Activated CD8-positive, alpha-beta T cell treated with anti-CD3 and anti-CD28 coated beads for 36 hours (primary cell): ENCODE measurements around the gene OR1D2. TPM values are rescaled to one million over a fixed set of nuclear protein-coding genes. Genes with fewer than 3 reads are reported as not detected.

Source experiments
- ATAC-seq: fragments of 200-7000 bp; cut with Tn5 transposase; one replicate; pipeline ENCODE4 v1.10.0; 2021; ENCODE audit warnings: mild to moderate bottlenecking, moderate library complexity
- CTCF ChIA-PET: fragments of 350-600 bp; sonication (Branson Sonifier 250); formaldehyde crosslinking; loops from one replicate; lab custom pipeline; 2021; ENCODE audit warnings: antibody characterized with exemption; lab: Charles Lee
- POLR2A ChIA-PET: fragments of 350-600 bp; sonication (Branson Sonifier 250); formaldehyde crosslinking; loops from one replicate; lab custom pipeline; 2021; ENCODE audit warnings: antibody characterized with exemption; lab: Charles Lee
- DNase-seq: peaks from one replicate; pipeline ENCODE4 v3.0.0-alpha.2; 2020
- H3K27ac Mint-ChIP-seq: one replicate; pipeline ENCODE4 v1.8.0; 2021; ENCODE audit warnings: mild to moderate bottlenecking, mixed read lengths
- H3K27me3 Mint-ChIP-seq: one replicate; pipeline ENCODE4 v1.8.0; 2021; ENCODE audit warnings: mixed read lengths
- H3K36me3 Mint-ChIP-seq: one replicate; pipeline ENCODE4 v1.8.0; 2021; ENCODE audit warnings: low read depth, mixed read lengths
- H3K4me1 Mint-ChIP-seq: one replicate; pipeline ENCODE4 v1.8.0; 2021; ENCODE audit warnings: low read depth, mixed read lengths
- H3K4me3 Mint-ChIP-seq: one replicate; pipeline ENCODE4 v1.8.0; 2021; ENCODE audit warnings: mild to moderate bottlenecking, moderate library complexity, mixed read lengths
- H3K9me3 Mint-ChIP-seq: one replicate; pipeline ENCODE4 v1.8.0; 2021; ENCODE audit warnings: mixed read lengths
- intact Hi-C: fragments of 100-400 bp; cut with micrococcal nuclease; formaldehyde crosslinking; loops from one replicate; pipeline ENCODE4 v1.10.0; 2022
- total RNA-seq, 2 experiments: library from RNA; stranded (reverse); gene quantifications; one replicate each; pipeline ENCODE4 v1.2.3, GENCODE V29; 2021
- TF ChIP-seq, protein P1 (sequence below): fragments of 200-600 bp; IDR thresholded peaks from one replicate; pipeline ENCODE4 v1.8.0; 2022; ENCODE audit warnings: antibody characterized with exemption, mild to moderate bottlenecking

Gene OR1D2
- total RNA-seq, 2 experiments from 2014 or later, result not detected

DNA sequence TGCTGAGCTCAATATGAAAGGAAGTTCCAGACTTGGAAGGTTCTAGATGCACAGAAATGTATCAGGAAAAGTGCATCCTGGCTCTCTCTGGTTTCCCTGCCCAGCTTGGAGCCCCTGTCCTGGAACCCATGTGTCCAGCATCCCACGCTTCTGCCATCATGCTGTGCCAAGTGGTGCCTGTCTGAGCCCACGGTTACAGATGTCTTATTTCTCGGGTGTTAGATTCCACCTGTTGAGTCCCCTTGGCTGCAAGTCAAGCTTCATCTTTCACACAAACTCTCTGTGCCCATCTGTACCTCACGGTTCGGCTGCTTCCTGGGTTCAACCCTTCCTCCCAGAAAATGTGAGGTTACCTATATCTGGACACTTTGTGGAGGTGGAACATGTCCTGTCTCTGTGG, 63.3 kb downstream of the OR1D2 start:
- H3K27me3 Mint-ChIP-seq, result peaks cover 10% of the 10 kb centered on the region
- ATAC-seq (no peak), DNase-seq (no peak)
- TF ChIP-seq, protein P1, sequence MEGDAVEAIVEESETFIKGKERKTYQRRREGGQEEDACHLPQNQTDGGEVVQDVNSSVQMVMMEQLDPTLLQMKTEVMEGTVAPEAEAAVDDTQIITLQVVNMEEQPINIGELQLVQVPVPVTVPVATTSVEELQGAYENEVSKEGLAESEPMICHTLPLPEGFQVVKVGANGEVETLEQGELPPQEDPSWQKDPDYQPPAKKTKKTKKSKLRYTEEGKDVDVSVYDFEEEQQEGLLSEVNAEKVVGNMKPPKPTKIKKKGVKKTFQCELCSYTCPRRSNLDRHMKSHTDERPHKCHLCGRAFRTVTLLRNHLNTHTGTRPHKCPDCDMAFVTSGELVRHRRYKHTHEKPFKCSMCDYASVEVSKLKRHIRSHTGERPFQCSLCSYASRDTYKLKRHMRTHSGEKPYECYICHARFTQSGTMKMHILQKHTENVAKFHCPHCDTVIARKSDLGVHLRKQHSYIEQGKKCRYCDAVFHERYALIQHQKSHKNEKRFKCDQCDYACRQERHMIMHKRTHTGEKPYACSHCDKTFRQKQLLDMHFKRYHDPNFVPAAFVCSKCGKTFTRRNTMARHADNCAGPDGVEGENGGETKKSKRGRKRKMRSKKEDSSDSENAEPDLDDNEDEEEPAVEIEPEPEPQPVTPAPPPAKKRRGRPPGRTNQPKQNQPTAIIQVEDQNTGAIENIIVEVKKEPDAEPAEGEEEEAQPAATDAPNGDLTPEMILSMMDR, result no peak
- H3K4me1 Mint-ChIP-seq, result peaks cover 3% of the 10 kb centered on the region
- CTCF ChIA-PET, result no interaction called here
- H3K27ac Mint-ChIP-seq, result no peak overlapping the region
- POLR2A ChIA-PET, result no interaction called here
- H3K36me3 Mint-ChIP-seq, result no peaks in the 10 kb centered on the region
- no peak overlapping the region for H3K4me3 Mint-ChIP-seq
- H3K9me3 Mint-ChIP-seq, result peaks cover 11% of the 10 kb centered on the region
- intact Hi-C loops, result no loop called here

DNA sequence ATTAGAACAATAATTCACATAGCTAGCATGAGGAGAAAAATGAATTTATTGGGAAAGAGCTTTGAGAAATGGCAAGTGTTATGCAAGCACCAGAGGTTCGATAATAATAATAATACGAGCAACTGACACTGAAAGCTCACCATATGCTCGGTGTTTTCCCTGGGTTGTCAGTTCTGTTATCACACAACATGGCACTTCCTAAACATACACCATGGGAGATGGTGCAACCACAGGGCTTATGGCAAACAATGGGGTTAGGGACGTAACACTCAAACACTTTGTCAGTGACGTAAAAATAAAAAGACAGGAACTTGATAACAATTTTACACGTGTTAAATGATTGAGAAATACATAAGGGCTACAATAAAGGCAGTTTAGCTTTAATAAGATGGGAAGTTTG, 64.5 kb downstream of the OR1D2 start:
- H3K4me3 Mint-ChIP-seq, result no peak overlapping the region
- CTCF ChIA-PET, result interaction anchor here (0.6 to 1.4 kb wide), 2 partner anchors 9 to 192 kb away, joined by 3 to 4 read pairs; no protein-coding TSS in a partner anchor
- DNase-seq, result no peak

DNA sequence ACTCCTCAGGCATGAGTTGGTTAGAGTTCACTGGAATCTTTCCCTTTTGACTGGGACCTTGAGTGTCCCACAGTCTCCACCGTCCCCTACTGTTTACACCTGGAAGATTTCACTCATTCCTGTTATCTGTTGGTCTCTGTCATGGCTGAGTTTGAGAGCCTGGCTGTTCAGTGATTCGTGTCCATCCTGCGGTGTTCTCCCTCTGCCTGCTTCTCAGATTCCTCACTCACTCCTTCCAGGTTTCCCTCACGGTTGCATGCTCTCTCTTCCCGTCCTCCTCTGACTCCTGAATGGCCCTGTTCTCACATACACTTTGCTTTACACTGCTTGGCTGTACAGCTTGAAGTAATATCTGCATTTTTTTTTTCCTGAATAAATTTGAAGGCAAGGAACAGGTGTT, 65.3 kb downstream of the OR1D2 start:
- Mint-ChIP-seq H3K4me3 (no peak overlapping the region), H3K9me3 (peaks cover 5% of the 10 kb centered on the region), H3K27ac (no peak overlapping the region), H3K36me3 (no peaks in the 10 kb centered on the region), H3K4me1 (peaks cover 3% of the 10 kb centered on the region), H3K27me3 (peaks cover 10% of the 10 kb centered on the region)
- intact Hi-C loops, result no loop called here
- no peak for DNase-seq
- TF ChIP-seq, protein P1, result no peak
- CTCF ChIA-PET, result interaction anchor here (1.4 kb wide), 1 partner anchor 191 kb away, joined by 3 read pairs; no protein-coding TSS in a partner anchor
- POLR2A ChIA-PET, result no interaction called here
- ATAC-seq, result no peak

More for the DNA sequence above, 64.5 kb downstream of the OR1D2 start:
- TF ChIP-seq, protein P1, result no peak
- Mint-ChIP-seq H3K4me1 (peaks cover 3% of the 10 kb centered on the region), H3K27ac (no peak overlapping the region), H3K36me3 (no peaks in the 10 kb centered on the region), H3K9me3 (peaks cover 11% of the 10 kb centered on the region), H3K27me3 (peaks cover 10% of the 10 kb centered on the region)
- POLR2A ChIA-PET, result no interaction called here
- intact Hi-C loops, result no loop called here
- ATAC-seq, result no peak

Other genes starting within 250 kb of the OR1D2 start
- not detected for gene OR1D5, start 40.8 kb downstream of the OR1D2 start, total RNA-seq
- not detected for gene OR1G1, start 23.1 kb upstream of the OR1D2 start, total RNA-seq
- not detected for gene OR1A2, start 93.1 kb upstream of the OR1D2 start, total RNA-seq
- gene OR1A1, start 103.2 kb upstream of the OR1D2 start, total RNA-seq, result not detected
- under 1 TPM in 1 of 2 experiments, not detected in 1; 0.29 TPM for gene OR3A1, start 193.9 kb upstream of the OR1D2 start, total RNA-seq